Activated CD4-positive, alpha-beta T cell treated with anti-CD3 and anti-CD28 coated beads, Interleukin-2, amount 10 ng/mL, durations not matched to agents 24 days and 14 days (primary cell): ENCODE results near the gene UBE2G1. TPM values are rescaled to one million over a fixed set of nuclear protein-coding genes. Genes with fewer than 3 reads are reported as not detected.

Experiments
- DNase-seq: peaks from one replicate; pipeline ENCODE4 v3.0.0; 2022
- H3K27ac Mint-ChIP-seq: one replicate; pipeline ENCODE4 v1.8.0; 2022; ENCODE audit warnings: mild to moderate bottlenecking, mixed read lengths
- H3K27me3 Mint-ChIP-seq: one replicate; pipeline ENCODE4 v1.8.0; 2022; ENCODE audit warnings: mixed read lengths
- H3K36me3 Mint-ChIP-seq: one replicate; pipeline ENCODE4 v1.8.0; 2022; ENCODE audit warnings: low read depth, mild to moderate bottlenecking, mixed read lengths
- H3K4me1 Mint-ChIP-seq: one replicate; pipeline ENCODE4 v1.8.0; 2021; ENCODE audit warnings: mixed read lengths
- H3K4me3 Mint-ChIP-seq: one replicate; pipeline ENCODE4 v1.8.0; 2022; ENCODE audit warnings: mild to moderate bottlenecking, moderate library complexity, mixed read lengths
- H3K9me3 Mint-ChIP-seq: one replicate; pipeline ENCODE4 v1.8.0; 2021; ENCODE audit warnings: mixed read lengths
- intact Hi-C: fragments of 100-400 bp; cut with micrococcal nuclease; formaldehyde crosslinking; loops from one replicate; pipeline ENCODE4 v1.15.1; 2023
- total RNA-seq: library from RNA; stranded (reverse); gene quantifications from 2 replicates; pipeline ENCODE4 v1.2.3, GENCODE V29; 2022

UBE2G1 gene
- total RNA-seq, 1 donor from 2014 or later, result 77.3 TPM

DNA sequence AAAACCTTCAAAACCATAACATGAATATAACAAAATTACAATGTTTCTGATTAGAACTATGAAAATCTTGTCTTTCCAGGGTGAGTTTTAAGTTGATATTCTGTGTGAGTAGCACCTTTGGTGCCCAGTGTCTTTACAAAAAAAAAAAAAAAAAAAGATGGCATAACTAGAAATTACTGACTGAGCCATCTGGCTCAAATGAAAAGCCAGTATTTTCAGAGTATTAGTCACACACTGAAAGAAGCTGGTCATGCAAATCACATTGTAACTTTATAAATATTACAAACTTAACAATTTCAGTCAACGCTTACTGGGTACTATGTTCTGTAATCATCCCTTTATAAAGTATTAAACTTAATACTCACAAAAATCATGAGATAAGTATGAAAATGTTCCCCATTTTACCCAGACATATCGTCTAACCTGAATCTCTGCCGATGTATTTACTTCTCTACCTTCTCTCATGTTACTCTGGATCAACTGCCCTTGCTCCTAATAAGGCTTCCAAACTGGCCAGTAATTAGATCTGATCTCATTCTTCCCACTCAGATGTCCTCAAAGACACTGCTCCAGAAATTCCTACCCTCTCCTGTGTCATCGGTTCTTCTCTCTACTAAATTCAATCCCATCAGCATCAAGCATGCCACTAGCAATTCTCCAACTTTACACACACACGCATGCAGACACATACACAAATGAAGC lies 25.4 kb downstream of the UBE2G1 start:
- H3K27me3 Mint-ChIP-seq, result no peaks in the 10 kb centered on the region
- intact Hi-C loops, result no loop called here
- peaks cover 15% of the 10 kb centered on the region for H3K4me1 Mint-ChIP-seq
- no peak overlapping the region for H3K4me3 Mint-ChIP-seq
- no peaks in the 10 kb centered on the region for H3K36me3 Mint-ChIP-seq
- H3K9me3 Mint-ChIP-seq, result no peaks in the 10 kb centered on the region
- no peak for DNase-seq
- H3K27ac Mint-ChIP-seq, result no peak overlapping the region

DNA sequence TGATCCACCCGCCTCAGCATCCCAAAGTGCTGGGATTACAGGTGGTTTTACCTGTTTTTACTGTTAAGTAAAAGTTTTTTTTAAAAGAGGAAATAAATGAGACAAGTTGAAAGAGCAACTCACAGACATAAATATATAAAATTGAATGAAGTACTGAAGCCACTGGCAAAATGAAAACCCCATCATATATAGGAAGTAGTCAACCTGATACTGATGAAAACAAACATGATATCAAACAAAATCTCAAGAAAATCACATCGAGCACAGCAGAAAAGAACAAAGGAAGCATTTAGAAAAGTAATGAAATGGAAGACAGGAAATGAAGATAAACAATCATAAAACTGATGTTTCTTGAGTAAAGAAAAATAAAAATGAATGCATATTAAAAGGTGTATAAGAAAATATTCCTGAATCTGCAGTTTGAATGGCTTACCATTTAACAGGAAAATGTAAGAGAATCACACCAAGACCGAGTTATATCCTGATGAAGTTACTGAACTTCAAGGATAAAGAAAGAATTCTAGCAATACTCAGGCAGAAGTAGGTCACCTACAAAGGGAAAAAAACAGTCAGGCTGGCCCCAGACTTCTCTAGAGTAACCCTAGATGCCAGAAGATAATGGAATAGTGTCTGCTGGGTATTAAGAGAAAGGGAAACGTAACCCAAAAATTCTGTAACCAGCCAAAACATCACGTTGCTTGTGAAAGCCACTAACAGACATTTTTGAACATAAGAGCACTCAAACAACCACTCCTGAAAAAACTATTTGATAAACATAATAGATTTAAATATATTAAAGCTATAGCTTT lies 31.5 kb downstream of the UBE2G1 start:
- H3K4me3 Mint-ChIP-seq, result peak overlapping the region; percentile 28

DNA sequence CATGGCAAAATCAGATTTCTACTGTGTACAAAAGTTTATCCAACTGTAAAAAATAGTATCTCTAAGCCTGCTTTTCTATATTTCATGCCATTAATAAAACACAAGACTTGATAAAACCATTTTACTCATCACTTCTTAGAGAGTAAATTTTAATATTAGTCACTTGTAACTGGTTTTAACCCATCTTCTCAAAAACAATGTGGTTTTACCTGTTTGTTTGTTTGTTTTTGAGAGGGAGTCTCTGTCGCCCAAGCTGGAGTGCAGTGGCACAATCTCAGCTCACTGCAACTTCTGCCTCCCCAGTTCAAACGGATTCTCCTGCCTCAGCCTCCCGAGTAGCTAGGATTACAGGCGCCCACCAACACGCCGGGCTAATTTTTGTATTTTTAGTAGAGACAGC lies 32.1 kb downstream of the UBE2G1 start:
- Mint-ChIP-seq H3K27me3 (no peaks in the 10 kb centered on the region), H3K36me3 (peaks cover 11% of the 10 kb centered on the region), H3K27ac (peak overlapping the region; percentile 75), H3K4me3 (no peak overlapping the region), H3K9me3 (no peaks in the 10 kb centered on the region), H3K4me1 (peaks cover 31% of the 10 kb centered on the region)
- no peak for DNase-seq
- intact Hi-C loops, result no loop called here

More for the DNA sequence above, 31.5 kb downstream of the UBE2G1 start:
- H3K27me3 Mint-ChIP-seq, result no peaks in the 10 kb centered on the region
- intact Hi-C loops, result no loop called here
- peaks cover 6% of the 10 kb centered on the region for H3K36me3 Mint-ChIP-seq
- H3K4me1 Mint-ChIP-seq, result peaks cover 29% of the 10 kb centered on the region
- no peak for DNase-seq
- H3K9me3 Mint-ChIP-seq, result no peaks in the 10 kb centered on the region
- H3K27ac Mint-ChIP-seq, result peak overlapping the region; percentile 75

DNA sequence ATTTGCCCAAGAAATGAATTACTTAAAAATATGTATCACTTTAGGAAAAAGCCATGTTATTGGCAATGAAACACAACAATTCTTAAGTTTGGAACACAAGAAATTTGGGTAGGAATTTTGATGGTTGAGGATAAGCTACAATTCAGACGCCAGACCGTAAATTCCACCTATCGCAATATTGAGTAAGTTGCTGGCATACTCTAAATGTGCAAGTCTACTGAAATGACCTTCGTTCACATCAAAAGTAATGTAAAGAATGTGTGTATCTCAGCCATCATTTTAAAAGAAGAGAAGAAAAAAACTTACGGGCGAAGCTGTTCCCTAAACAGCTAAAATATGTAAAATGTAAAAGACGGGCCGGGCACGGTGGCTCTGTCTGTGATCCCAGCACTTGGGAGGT lies 33.4 kb downstream of the UBE2G1 start:
- no peak overlapping the region for H3K4me3 Mint-ChIP-seq
- no peak for DNase-seq
- H3K27ac Mint-ChIP-seq, result peak overlapping the region; percentile 10
- peaks cover 31% of the 10 kb centered on the region for H3K4me1 Mint-ChIP-seq
- intact Hi-C loops, result no loop called here
- peaks cover 15% of the 10 kb centered on the region for H3K36me3 Mint-ChIP-seq
- H3K9me3 Mint-ChIP-seq, result no peaks in the 10 kb centered on the region
- H3K27me3 Mint-ChIP-seq, result no peaks in the 10 kb centered on the region

DNA sequence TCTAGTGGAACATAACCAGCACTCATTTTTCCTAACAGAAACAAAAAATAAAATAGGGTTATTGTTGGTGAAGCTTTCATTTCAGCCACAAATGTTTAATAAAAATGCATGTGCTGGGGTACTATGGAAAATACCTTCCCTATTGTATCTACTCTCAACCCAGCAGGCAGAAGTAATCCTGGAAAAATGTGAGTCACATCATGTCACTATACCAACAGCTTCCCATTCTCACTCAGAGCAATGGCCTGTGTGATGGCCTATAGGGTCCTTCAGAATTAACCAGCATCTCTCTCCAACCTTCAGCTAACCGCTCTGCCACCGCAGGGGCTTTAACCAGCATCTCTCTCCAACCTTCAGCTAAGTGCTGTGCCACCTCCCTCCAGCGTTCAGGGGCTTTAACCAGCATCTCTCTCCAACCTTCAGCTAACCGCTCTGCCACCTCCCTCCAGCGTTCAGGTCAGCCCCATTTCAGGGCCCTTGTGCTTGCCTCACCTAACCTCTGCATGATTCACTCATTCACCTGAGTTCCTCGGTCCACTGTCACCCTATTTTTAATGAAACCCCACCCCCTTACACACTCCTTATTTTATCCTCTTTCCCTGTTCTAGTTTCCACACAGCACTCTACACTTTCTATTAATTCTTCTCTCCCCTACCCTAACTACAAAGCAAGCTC lies 34.0 kb downstream of the UBE2G1 start:
- intact Hi-C loops, result no loop called here
- Mint-ChIP-seq H3K27ac (peak overlapping the region; percentile 10), H3K4me3 (no peak overlapping the region), H3K4me1 (peaks cover 33% of the 10 kb centered on the region), H3K27me3 (no peaks in the 10 kb centered on the region), H3K36me3 (peaks cover 20% of the 10 kb centered on the region), H3K9me3 (no peaks in the 10 kb centered on the region)
- DNase-seq, result no peak

DNA sequence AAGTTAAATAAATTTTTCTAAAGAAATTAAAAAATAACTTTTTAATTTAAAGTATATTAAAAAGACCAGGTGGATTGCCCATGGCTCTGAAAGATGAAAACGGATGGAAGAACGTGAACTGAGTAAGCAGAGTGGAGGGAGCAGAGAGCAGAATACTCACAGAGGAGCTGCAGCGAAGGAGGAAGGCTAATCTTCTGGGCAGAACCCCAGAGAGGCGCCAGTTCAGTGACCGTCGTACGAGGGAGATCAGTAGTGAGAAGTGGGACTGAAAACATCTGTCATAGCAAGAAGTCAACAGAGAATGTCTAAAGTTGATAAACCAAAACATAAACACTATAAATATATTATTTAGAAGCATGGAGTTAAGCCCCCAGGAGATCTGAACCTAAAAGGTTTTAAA lies 34.9 kb downstream of the UBE2G1 start:
- H3K4me3 Mint-ChIP-seq, result no peak overlapping the region
- intact Hi-C loops, result no loop called here
- DNase-seq, result no peak
- no peaks in the 10 kb centered on the region for H3K9me3 Mint-ChIP-seq
- H3K27ac Mint-ChIP-seq, result no peak overlapping the region
- H3K27me3 Mint-ChIP-seq, result no peaks in the 10 kb centered on the region
- H3K36me3 Mint-ChIP-seq, result peaks cover 24% of the 10 kb centered on the region
- peaks cover 32% of the 10 kb centered on the region for H3K4me1 Mint-ChIP-seq

DNA sequence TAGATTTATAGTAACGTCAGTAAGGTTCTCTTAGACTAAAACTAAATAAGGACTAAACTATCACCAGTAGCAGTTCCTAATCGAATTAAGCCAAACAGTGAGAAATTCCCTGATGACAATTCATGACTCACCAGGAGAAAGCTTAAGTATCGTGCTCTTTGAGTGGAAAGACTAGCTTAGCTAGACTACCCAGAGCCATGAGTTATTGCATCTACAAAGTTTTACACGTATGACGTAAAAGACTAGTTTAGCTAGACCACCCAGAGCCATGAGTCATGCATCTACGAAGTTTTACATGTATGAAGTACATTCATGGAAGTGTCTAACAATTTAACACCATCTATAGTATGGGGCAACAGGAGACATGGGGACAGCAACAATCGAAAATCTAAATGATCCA lies 36.6 kb downstream of the UBE2G1 start:
- Mint-ChIP-seq H3K36me3 (peaks cover 33% of the 10 kb centered on the region), H3K27ac (no peak overlapping the region), H3K9me3 (no peaks in the 10 kb centered on the region), H3K27me3 (no peaks in the 10 kb centered on the region), H3K4me3 (no peak overlapping the region), H3K4me1 (peaks cover 23% of the 10 kb centered on the region)
- no peak for DNase-seq
- intact Hi-C loops, result no loop called here

DNA sequence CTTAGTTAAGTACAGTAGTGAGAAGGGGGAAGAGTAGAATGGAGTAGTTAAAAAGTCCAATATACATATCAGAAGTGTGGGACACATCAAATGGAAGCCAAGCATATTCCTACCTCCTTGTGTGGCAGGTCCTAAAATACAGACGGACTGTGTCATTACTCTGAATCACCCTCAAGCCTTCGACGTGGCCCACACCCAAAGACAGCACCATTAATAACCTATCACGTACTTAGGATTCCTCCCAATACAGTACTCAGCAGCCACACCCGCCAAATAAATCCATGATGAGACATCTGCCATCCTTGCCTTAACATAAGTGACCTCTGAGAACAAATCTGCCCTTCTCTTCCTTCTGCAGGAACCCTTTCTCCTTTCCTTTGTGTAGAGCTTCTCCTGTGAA lies 38.9 kb downstream of the UBE2G1 start:
- Mint-ChIP-seq H3K27ac (peak overlapping the region; percentile 15), H3K27me3 (no peaks in the 10 kb centered on the region), H3K4me1 (peaks cover 13% of the 10 kb centered on the region), H3K4me3 (no peak overlapping the region), H3K9me3 (no peaks in the 10 kb centered on the region), H3K36me3 (peaks cover 32% of the 10 kb centered on the region)
- no peak for DNase-seq
- intact Hi-C loops, result no loop called here

DNA sequence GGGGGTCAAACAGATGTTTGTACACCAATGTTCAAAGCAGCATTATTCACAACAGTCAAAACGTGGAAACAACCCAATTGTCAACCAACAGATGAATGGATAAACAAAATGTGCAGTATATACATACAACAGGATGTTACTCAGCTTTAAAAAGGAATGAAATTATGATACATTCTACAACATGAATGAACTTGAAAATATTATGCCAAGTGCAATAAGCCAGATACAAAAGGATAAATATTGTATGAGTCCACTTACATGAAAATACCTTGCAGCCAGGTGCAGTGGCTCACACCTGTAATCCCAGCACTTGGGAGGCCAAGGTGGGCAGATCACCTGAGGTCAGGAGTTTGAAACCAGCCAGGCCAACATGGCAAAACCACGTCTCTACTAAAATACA lies 39.9 kb downstream of the UBE2G1 start:
- H3K9me3 Mint-ChIP-seq, result no peaks in the 10 kb centered on the region
- H3K27ac Mint-ChIP-seq, result no peak overlapping the region
- peaks cover 34% of the 10 kb centered on the region for H3K36me3 Mint-ChIP-seq
- peaks cover 9% of the 10 kb centered on the region for H3K4me1 Mint-ChIP-seq
- no peak overlapping the region for H3K4me3 Mint-ChIP-seq
- no peak for DNase-seq
- no peaks in the 10 kb centered on the region for H3K27me3 Mint-ChIP-seq
- intact Hi-C loops, result no loop called here

DNA sequence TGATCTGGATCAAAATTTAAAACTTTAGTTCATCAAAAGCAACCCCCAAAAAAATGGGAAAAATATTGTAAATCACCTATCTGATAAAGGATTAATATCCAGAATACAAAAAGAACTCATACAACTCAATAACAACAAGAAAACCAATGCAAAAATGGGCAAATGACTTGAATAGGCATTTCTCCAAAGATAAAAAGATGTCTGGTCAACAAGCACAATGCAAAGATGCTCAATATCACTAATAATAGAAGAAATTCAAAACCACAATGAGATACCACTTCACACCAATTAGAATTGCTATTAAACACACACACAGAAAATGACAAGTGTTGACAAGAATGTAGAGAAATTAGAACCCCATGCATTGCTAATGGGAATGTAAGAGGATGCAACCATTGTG lies 40.4 kb downstream of the UBE2G1 start:
- Mint-ChIP-seq H3K4me1 (peaks cover 8% of the 10 kb centered on the region), H3K27ac (no peak overlapping the region), H3K9me3 (no peaks in the 10 kb centered on the region), H3K4me3 (no peak overlapping the region), H3K36me3 (peaks cover 34% of the 10 kb centered on the region), H3K27me3 (no peaks in the 10 kb centered on the region)
- no peak for DNase-seq
- intact Hi-C loops, result no loop called here

DNA sequence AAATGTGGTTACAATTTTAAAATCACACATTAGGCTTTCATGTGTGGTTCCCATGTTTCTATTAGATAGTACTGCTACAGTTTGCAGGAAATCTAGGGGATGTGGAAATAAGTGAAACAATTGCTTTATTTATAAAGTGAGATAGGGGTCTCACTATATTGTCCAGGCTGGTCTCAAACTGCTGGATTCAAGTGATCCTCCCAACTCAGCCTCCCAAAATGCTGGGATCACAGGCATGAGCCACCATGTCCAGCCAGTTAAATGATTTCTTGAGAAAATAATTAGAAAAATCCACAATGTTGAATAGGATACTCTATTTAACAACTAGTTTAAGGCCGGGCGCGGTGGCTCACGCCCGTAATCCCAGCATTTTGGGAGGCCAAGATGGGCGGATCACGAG lies 42.0 kb downstream of the UBE2G1 start:
- Mint-ChIP-seq H3K9me3 (no peaks in the 10 kb centered on the region), H3K27ac (no peak overlapping the region), H3K4me1 (peaks cover 4% of the 10 kb centered on the region), H3K27me3 (no peaks in the 10 kb centered on the region), H3K4me3 (no peak overlapping the region), H3K36me3 (peaks cover 28% of the 10 kb centered on the region)
- no peak for DNase-seq
- intact Hi-C loops, result no loop called here

DNA sequence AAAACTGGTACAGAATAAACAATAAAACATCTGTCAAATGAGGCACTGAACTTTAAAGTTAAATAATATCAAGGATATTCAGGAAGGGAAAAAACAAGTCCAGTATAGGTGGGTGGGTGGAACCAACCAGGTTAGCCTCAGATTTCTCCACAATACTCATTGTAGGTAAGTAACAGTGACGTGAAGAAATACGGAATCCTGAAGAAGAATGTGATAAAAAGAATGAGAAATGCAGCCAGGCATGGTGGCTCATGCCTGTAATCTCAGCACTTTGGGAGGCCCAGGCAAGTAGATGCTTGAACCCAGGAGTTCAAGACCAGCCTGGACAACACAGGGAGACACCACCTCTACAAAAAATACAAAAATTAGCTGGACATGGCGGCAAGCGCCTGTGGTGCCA lies 47.3 kb downstream of the UBE2G1 start:
- Mint-ChIP-seq H3K4me1 (peaks cover 13% of the 10 kb centered on the region), H3K27ac (no peak overlapping the region), H3K4me3 (no peak overlapping the region), H3K9me3 (no peaks in the 10 kb centered on the region), H3K36me3 (peaks cover 2% of the 10 kb centered on the region), H3K27me3 (no peaks in the 10 kb centered on the region)
- no peak for DNase-seq
- intact Hi-C loops, result no loop called here

DNA sequence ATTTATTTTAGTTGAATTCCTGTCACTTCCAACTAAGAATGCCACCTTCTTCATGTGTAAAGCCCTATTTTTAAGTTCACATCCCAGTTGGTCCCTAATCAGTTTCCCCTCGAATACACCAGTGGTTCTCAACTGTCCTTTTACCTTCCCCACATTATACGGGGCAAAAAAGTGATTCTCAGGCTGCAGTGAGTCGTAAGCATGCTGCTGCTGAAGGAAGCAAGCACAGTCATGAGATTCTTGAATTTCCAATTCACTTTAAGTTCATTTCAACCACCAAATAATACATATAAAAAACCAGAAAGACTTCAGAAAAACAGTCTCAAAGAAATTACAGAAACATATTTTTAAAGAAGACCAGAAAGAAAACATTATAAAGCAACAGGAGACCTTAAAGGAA lies 47.9 kb downstream of the UBE2G1 start:
- H3K9me3 Mint-ChIP-seq, result no peaks in the 10 kb centered on the region
- H3K27me3 Mint-ChIP-seq, result no peaks in the 10 kb centered on the region
- H3K4me3 Mint-ChIP-seq, result no peak overlapping the region
- H3K36me3 Mint-ChIP-seq, result peaks cover 2% of the 10 kb centered on the region
- no peak for DNase-seq
- H3K4me1 Mint-ChIP-seq, result peaks cover 18% of the 10 kb centered on the region
- intact Hi-C loops, result no loop called here
- H3K27ac Mint-ChIP-seq, result peak overlapping the region; percentile 73

DNA sequence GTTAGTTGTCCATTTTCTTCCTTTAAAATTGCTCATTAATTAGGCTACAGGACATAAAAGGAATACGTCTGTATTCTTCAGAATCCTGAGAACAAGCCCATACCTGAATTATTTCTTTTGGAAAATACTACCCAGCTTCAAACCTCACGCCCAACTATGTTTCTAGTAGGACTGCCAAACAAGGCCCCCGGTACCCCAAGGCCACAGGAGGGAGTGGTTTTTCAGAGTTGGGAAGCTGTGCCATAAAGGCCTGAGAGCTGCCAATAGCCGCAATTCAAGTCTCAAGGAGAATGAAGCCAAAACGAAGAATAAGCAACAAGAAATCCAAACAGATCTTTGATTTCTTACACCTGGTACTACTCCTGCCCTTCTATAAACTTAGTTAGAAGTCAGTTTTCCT lies 48.3 kb downstream of the UBE2G1 start:
- H3K27ac Mint-ChIP-seq, result no peak overlapping the region

More for the DNA sequence above, 48.3 kb downstream of the UBE2G1 start:
- H3K9me3 Mint-ChIP-seq, result no peaks in the 10 kb centered on the region
- intact Hi-C loops, result no loop called here
- peaks cover 21% of the 10 kb centered on the region for H3K4me1 Mint-ChIP-seq
- no peak overlapping the region for H3K4me3 Mint-ChIP-seq
- H3K27me3 Mint-ChIP-seq, result no peaks in the 10 kb centered on the region
- H3K36me3 Mint-ChIP-seq, result peaks cover 2% of the 10 kb centered on the region
- DNase-seq, result no peak
